A673 (cell line): ENCODE measurements around the gene REXO1.

ENCODE experiments used
- CTCF ChIP-seq: fragments of 300-800, 200-600 bp; sonication (generic); conservative IDR thresholded peaks from 2 replicates; pipeline ENCODE4 v1.5.1; 2017; ENCODE audit warnings: low read depth, mild to moderate bottlenecking, antibody characterized with exemption, low read length, moderate library complexity, mixed read lengths
- EZH2 ChIP-seq: fragments of 200-600 bp; sonication (generic); IDR thresholded peaks from 2 replicates; pipeline ENCODE4 v1.6.1; 2017; ENCODE audit warnings: borderline replicate concordance, low read depth, mild to moderate bottlenecking, mixed read lengths, antibody characterized with exemption, low read length; ENCODE audit not compliant: poor library complexity, severe bottlenecking

DNA sequence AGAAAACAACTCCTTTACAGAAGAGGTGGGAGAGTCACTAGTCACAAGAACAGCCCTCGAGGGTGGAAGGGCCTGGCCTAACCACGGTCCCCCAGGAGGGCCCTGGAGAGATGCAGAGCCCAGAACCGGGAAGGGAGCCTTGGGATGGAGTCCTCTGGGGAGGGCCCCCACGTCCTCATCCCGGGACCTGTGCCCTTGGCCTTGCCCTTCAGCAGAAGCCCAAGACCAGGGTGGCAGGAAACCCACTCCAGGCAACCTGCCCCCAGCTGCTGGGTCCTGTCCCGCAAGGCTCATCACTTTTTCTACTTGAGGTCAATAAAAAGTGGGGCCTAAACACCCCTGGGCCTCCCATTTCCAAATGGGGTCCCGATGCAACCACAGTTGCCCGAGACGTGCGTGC, 33.9 kb downstream of the REXO1 start:
- TF ChIP-seq CTCF = no peak
- no peak for TF ChIP-seq EZH2
